ENCODE results near the gene FBN3.

The FBN3 gene

GRCh38 chr19:8020681-8021080 is 128.7 kb downstream of the FBN3 start:
- no peak for DNase-seq (ENCODE audit: low spot score)

GRCh38 chr19:8017808-8018207 is 131.6 kb downstream of the FBN3 start:
- DNase-seq (ENCODE audit: low spot score): peak; percentile 74

All from germinal center (tissue), 1 donor.